Measurements from ENCODE around the gene F11. TPM values are rescaled to one million over a fixed set of nuclear protein-coding genes. Genes with fewer than 3 reads are reported as not detected.

F11 gene
- total and polyA plus RNA-seq, 2 of the 13 experiments (the other 11 are each of a cell fraction or from before 2014, with no cell fraction given) = 35.1 to 58.0 TPM

DNA sequence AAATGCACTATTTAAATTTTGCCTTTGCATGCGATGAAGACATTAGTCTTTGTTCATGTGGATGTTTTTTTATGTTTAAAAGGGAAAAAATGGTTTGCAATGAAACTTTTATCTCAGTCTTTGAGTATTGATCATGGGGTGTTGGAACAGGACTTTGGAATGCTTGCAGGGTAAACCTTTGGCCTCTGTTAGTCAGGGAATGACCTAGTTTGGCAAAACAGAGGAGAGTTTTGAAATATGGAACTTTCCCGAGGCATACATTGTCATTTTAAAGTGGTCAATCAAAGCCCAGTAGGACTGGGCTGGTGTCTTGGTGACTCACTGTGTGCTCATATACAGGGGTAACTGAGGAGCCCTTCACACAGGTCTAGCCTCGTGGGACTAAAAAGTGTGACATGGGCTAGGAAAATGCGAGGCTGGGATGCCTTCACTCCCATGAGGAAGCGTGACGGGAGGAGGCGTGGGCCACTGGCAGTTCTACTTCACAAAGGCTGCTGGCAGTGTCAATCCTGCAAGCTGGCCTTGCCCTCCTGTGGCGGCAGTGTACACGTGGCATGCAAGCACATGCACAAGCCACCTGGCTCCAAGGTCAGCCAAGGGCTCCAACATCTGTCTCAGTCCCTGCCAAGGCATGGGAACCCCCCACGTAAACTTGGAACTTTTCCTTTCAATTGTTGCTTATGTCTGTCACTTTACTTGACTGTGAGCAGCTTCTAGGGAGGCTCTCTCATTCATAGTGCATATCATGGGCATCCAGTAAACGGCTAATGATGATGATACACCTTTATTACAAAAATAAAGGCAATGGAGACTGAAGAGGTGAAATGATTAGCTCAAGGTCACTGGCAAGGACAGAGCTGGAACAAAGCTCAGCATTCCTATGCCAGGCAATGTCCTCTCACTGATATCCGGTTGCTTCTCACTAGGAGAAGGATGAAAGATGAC, 5.2 kb upstream of the F11 start (continued):
- TF ChIP-seq CAMTA2 (CRISPR knock-in tag; IDR thresholded peaks at IDR 0.05; ENCODE audit: borderline replicate concordance) (peak; percentile 87; the same call in 1 of the 2 replicates), MZF1 (CRISPR knock-in tag; IDR thresholded peaks at IDR 0.05; ENCODE audit: borderline replicate concordance) (no peak), AHR (CRISPR knock-in tag; IDR thresholded peaks at IDR 0.05) (no peak), ZNF660 (CRISPR knock-in tag; IDR thresholded peaks at IDR 0.05; ENCODE audit: borderline replicate concordance, low read depth) (no peak), ZNF614 (CRISPR knock-in tag; IDR thresholded peaks at IDR 0.05; ENCODE audit: borderline replicate concordance) (no peak; the same call in 1 of the 2 replicates), RARG (CRISPR knock-in tag; IDR thresholded peaks at IDR 0.05; ENCODE audit: low read depth) (no peak), TP53 (CRISPR knock-in tag; conservative IDR thresholded peaks at IDR 0.05) (0 out of 2 replicates have a peak, but pooled peaks have one; percentile 15), HNRNPK (IDR thresholded peaks at IDR 0.05; ENCODE audit: low read depth, low read length, poor library complexity, severe bottlenecking) (no peak), POLR2AphosphoS2 (IDR thresholded peaks at IDR 0.05; ENCODE audit: low read depth, low read length) (no peak), MYC (CRISPR knock-in tag; IDR thresholded peaks at IDR 0.05; ENCODE audit: borderline replicate concordance) (peak; percentile 99), WIZ (CRISPR knock-in tag; IDR thresholded peaks at IDR 0.05) (no peak), ZNF761 (CRISPR knock-in tag; conservative IDR thresholded peaks at IDR 0.05) (peak; percentile 69), NCOA5 (CRISPR knock-in tag; IDR thresholded peaks at IDR 0.05) (no peak), ZNF749 (CRISPR knock-in tag; IDR thresholded peaks at IDR 0.05; ENCODE audit: borderline replicate concordance) (peak; percentile 72), AGO2 (optimal IDR thresholded peaks at IDR 0.05; ENCODE audit: low read depth, low read length) (no peak), ERF (CRISPR knock-in tag; IDR thresholded peaks at IDR 0.05) (peak; percentile 86), ZNF274 (CRISPR knock-in tag; IDR thresholded peaks at IDR 0.05) (peak; percentile 75), TBX2 (CRISPR knock-in tag; IDR thresholded peaks at IDR 0.05; ENCODE audit: borderline replicate concordance) (peak; percentile 76; the same call in 1 of the 2 replicates), BRCA1 (CRISPR knock-in tag; IDR thresholded peaks at IDR 0.05) (no peak), FOXP1 (IDR thresholded peaks at IDR 0.05) (no peak), FOXP1 (CRISPR knock-in tag; IDR thresholded peaks at IDR 0.05) (0 out of 2 replicates have a peak, but pooled peaks have one; percentile 5), RFXANK (CRISPR knock-in tag; IDR thresholded peaks at IDR 0.05) (0 out of 2 replicates have a peak, but pooled peaks have one; percentile 76), SP5 (CRISPR knock-in tag; IDR thresholded peaks at IDR 0.05; ENCODE audit: borderline replicate concordance, low read depth) (0 out of 2 replicates have a peak, but pooled peaks have one; percentile 4), ATF7 (IDR thresholded peaks at IDR 0.05) (no peak; the same call in 1 of the 2 replicates), ATF7 (CRISPR knock-in tag; IDR thresholded peaks at IDR 0.05) (peak; percentile 61; the same call in 1 of the 2 replicates), HOXA3 (CRISPR knock-in tag; IDR thresholded peaks at IDR 0.05) (peak; percentile 92)
- TF ChIP-seq, protein P1, sequence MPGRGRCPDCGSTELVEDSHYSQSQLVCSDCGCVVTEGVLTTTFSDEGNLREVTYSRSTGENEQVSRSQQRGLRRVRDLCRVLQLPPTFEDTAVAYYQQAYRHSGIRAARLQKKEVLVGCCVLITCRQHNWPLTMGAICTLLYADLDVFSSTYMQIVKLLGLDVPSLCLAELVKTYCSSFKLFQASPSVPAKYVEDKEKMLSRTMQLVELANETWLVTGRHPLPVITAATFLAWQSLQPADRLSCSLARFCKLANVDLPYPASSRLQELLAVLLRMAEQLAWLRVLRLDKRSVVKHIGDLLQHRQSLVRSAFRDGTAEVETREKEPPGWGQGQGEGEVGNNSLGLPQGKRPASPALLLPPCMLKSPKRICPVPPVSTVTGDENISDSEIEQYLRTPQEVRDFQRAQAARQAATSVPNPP (CRISPR knock-in tag; IDR thresholded peaks at IDR 0.05) = no peak; the same call in 1 of the 2 replicates
- TF ChIP-seq, protein P2, sequence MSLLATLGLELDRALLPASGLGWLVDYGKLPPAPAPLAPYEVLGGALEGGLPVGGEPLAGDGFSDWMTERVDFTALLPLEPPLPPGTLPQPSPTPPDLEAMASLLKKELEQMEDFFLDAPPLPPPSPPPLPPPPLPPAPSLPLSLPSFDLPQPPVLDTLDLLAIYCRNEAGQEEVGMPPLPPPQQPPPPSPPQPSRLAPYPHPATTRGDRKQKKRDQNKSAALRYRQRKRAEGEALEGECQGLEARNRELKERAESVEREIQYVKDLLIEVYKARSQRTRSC (CRISPR knock-in tag; IDR thresholded peaks at IDR 0.05; ENCODE audit: low read depth) = peak; percentile 80
- TF ChIP-seq, protein P3, sequence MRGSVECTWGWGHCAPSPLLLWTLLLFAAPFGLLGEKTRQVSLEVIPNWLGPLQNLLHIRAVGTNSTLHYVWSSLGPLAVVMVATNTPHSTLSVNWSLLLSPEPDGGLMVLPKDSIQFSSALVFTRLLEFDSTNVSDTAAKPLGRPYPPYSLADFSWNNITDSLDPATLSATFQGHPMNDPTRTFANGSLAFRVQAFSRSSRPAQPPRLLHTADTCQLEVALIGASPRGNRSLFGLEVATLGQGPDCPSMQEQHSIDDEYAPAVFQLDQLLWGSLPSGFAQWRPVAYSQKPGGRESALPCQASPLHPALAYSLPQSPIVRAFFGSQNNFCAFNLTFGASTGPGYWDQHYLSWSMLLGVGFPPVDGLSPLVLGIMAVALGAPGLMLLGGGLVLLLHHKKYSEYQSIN (CRISPR knock-in tag; IDR thresholded peaks at IDR 0.05; ENCODE audit: borderline replicate concordance) = no peak

All from HepG2 (cell line).